ENCODE measurements around the gene SPAG9.

- no peak for TF ChIP-seq POLR2A (IDR thresholded peaks at IDR 0.05)
- TF ChIP-seq CTCF (IDR thresholded peaks at IDR 0.05), result no peak
These were observed 181.7 kb downstream of the SPAG9 start for GRCh38 chr17:50938821-50939541.
